Measurements from ENCODE around the gene CXCL12. TPM values are rescaled to one million over a fixed set of nuclear protein-coding genes. Genes with fewer than 3 reads are reported as not detected.

The CXCL12 gene
- total and polyA plus RNA-seq, 2 donors (not counting 3 experiments of a cell fraction or from before 2014, with no cell fraction given), result 0.35 to 1.4 TPM

- CTCF ChIA-PET, result no interaction called here
- no peak overlapping the region for H3K9ac ChIP-seq (replicated peaks; ENCODE audit: extremely low read depth, insufficient read depth, low read length)
- DNase-seq (ENCODE audit: low read depth, low spot score), result no peak
- no peak for FAIRE-seq
- no peaks in the 10 kb centered on the region for H3K9me3 ChIP-seq (replicated peaks; ENCODE audit: control insufficient read depth, insufficient read depth, low read length)
- no peaks in the 10 kb centered on the region for H3K27me3 ChIP-seq (ENCODE audit: control insufficient read depth in 2 of 2, insufficient read depth in 2 of 2, low read length in 2 of 2)
- no peaks in the 10 kb centered on the region for H3K9me1 ChIP-seq (replicated peaks; ENCODE audit: control insufficient read depth, extremely low read depth, insufficient read depth, low read length)
- no peaks in the 10 kb centered on the region for H3K36me3 ChIP-seq (ENCODE audit: control insufficient read depth in 2 of 2, extremely low read depth in 1 of 2, insufficient read depth in 2 of 2, low read length in 2 of 2)
- dilution Hi-C loops (cut with MboI; ENCODE audit: extremely low pct_ligation_motif_present, low sequenced_read_pairs) (no loop called here), intact Hi-C loops (cut with micrococcal nuclease) (no loop called here)
- no peaks in the 10 kb centered on the region for H3K4me1 ChIP-seq (ENCODE audit: control insufficient read depth, extremely low read depth, insufficient read depth, low read length)
- H2AFZ ChIP-seq (ENCODE audit: low read depth, low read length), result no peak overlapping the region
- H4K20me1 ChIP-seq (replicated peaks; ENCODE audit: control insufficient read depth, extremely low read depth, insufficient read depth, low read length), result no peaks in the 10 kb centered on the region
- H3K27ac ChIP-seq (ENCODE audit: insufficient read depth, low read depth, low read length), result no peak overlapping the region
- BruUV-seq (replicated peaks), result no TSS peak
- no peaks in the 10 kb centered on the region for H3K79me2 ChIP-seq (ENCODE audit: control insufficient read depth, insufficient read depth, low read length)
- H3K4me2 ChIP-seq (ENCODE audit: insufficient read depth, low read length), result no peak overlapping the region
- POLR2A ChIA-PET, result no interaction called here
- TF ChIP-seq MAX (IDR thresholded peaks at IDR 0.05; ENCODE audit: insufficient read depth, insufficient read length) (no peak), POLR2AphosphoS5 (IDR thresholded peaks at IDR 0.05; ENCODE audit: insufficient read depth, low read depth, low read length) (no peak), JUN (IDR thresholded peaks at IDR 0.05; ENCODE audit: borderline replicate concordance, insufficient read depth, insufficient read length, low read depth) (no peak), POLR2A (IDR thresholded peaks at IDR 0.05; ENCODE audit: low read depth, low read length) (no peak), EZH2 (IDR thresholded peaks at IDR 0.05; ENCODE audit: borderline replicate concordance, low read depth, low read length, severe bottlenecking) (no peak), CTCF (IDR thresholded peaks at IDR 0.05; ENCODE audit: extremely low read depth in 1 of 2, insufficient read depth in 1 of 2, low read depth in 1 of 2, low read length in 2 of 2) (no peak), MYC (IDR thresholded peaks at IDR 0.05; ENCODE audit: low read depth, low read length) (no peak), FOS (IDR thresholded peaks at IDR 0.05; ENCODE audit: borderline replicate concordance, insufficient read depth, low read length) (no peak)
- H3K4me3 ChIP-seq (replicated peaks in 1 of 3; ENCODE audit: insufficient read depth in 1 of 3, low read depth in 1 of 3, low read length in 3 of 3), result no peak overlapping the region
Measured at GRCh38 chr10:44362866-44363711, 21.8 kb downstream of the CXCL12 start.

Measured in endothelial cell of umbilical vein (primary cell).